T1000 (cell line): Measurements from ENCODE around the gene POR.
"Not testable (repeated sequence)": the region's sequence is repeated elsewhere in the genome, so short reads cannot be mapped to it uniquely, and the experiment has no call there.

Experiments used
- DNase-seq: peaks from one replicate; lab custom pipeline; 2025; ENCODE audit warnings: mixed read lengths; lab: John Stamatoyannopoulos, UW

The POR gene

DNA sequence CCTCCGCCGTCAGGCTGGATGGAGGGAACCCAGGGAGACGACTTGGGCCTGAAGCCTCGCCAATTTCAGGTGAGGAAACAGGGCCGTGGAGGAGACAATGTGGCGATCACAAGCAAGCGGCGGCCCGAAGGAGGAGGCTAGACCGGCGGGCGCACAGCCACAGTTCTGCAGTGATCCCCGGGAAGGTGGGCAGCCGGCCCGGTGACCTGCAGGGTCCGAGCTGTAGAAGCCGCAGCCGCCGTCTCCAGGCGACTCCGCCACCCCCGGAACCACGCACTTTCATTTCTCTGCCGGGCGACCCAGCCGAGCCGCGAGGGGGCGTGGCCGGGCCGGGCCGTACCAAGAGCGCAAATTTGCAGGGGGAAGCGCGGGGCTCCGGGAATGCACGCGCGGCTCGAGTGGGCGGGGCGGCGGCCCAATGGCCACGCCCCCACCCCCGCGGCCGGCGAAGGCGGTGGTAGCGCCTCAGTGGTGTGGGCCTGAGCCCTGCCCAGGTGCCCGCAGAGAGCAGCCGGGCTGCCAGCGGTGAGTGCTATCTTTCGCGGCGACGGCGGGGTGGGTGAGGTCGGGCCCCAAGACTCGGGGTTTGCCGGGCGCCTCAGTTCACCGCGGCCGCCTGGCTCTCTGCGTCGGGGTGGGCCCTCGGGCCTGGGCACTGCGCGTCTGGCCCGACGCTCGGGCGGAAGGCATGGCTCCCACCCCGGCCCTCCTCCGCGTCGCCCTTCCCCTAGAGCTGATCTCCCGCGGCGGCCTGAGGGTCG lies at the start of gene POR:
Gene POR, plus strand, starts transcription at position 501 of the 761 bp plus-strand sequence. CDS start 38,847 bp downstream, outside the sequence.
- peak; percentile 94 for DNase-seq

DNA sequence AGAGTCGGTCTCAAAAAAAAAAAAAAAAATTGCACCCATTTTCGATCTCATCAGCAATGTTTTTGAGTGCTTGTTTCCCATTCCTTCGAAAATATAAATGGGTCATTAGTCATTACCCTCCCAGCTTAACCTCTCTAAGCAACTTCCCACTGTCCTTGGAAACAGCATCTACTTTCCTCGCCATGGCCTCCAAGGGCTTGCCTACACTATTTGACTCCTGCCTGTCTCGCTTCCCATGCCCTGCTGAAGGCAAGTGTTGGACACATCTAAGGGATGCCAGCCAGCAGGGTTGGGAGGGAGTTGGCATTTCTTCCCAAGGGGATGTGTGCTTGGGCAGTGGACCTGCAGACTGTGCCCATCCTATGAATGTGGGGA lies 48.9 kb upstream of the POR start:
- DNase-seq, result no peak

DNA sequence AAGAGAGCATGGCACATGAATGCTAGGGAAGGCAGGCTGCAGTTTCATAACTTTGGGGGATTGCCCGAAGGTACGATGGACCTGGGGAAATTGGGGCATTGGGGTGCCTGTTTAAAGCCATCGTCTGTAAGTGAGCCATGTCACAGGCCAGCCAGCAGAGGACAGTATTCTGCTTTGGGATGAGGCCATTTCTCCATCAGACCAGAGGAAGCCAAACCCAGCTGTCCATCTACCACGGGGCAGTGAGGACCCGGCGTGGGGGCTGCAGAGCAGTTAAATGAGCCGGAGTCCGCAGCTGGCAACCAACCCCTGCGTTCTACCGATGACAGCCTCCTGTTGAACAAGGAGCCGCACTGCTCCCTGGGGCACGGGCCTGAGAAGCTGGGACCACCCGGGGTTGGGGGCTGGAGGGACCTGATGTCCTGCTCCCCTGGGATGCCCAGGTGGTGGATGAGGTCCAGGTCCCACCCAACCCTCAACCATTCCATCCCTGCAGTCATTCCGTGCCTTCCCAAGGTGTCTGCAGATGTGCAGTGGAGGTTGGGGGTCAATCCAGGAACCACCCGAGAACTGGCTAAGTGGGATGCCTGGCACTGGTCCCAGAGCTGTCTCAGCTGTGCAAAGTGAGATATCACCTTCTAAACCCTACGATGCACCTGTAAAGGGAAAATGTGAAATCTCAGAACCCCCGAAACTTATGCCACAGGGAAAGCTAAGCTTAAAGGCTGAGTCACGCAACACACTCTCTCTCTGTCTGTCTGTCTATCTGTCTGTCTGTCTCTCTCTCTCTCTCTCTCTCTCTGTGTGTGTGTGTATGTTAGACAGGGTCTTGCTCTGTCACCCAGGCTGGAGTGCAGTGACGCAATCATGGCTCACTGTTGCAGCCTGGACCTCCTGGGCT lies 48.2 kb upstream of the POR start:
- no peak for DNase-seq

- DNase-seq, result no peak
Measured at GRCh38 chr7:75867390-75867717, 47.6 kb upstream of the POR start.

DNA sequence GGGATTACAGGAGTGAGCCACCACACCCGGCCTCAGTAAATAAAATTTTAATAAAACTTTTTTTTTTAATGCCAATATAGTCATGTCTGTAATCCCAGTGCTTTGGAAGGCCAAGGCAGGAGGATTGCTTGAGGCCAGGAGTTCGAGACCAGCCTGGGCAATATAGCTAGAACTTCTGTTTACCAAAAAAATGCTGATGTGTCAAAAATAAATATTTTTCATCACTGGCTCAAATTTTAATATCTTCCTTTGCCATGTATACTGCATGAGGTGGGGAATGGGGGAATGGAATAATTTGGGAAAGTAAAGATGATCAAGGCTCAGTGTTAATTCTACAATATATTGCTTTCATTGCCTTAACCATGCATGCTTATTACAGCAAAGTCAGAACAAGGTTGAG lies 46.8 kb upstream of the POR start:
- DNase-seq, result no peak

- no peak for DNase-seq
Measured at GRCh38 chr7:75869776-75870379, 45.1 kb upstream of the POR start.

DNA sequence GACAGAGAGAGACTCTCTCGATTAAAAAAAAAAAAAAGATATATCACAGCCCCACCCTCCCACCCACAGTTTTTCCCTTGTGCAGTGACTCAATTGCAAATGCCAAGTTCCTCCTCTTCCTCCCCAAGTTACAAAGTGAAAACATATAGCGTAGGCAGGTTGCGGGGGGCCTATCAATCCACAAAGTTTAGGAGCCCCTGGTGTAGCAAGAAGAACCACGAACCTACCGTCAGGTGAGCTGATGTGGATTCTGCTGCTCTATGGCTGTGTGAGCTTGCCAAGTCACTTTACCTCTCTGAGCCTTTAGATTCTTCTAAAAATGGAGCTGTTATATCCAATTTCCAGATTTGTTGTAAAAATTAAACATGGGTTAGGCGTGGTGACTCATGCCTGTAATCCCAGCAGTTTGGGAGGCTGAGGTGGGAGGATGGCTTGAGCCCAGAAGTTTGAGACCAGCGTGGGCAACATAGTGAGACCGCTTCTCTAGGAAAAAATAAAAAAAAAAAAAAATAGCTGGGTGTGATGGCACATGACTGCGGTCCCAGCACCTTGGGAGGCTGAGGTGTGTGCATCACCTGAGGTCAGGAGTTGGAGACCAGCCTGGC lies 44.3 kb upstream of the POR start:
- DNase-seq, result no peak

- DNase-seq, result no peak
Measured at GRCh38 chr7:75872073-75872782, 42.7 kb upstream of the POR start.

DNA sequence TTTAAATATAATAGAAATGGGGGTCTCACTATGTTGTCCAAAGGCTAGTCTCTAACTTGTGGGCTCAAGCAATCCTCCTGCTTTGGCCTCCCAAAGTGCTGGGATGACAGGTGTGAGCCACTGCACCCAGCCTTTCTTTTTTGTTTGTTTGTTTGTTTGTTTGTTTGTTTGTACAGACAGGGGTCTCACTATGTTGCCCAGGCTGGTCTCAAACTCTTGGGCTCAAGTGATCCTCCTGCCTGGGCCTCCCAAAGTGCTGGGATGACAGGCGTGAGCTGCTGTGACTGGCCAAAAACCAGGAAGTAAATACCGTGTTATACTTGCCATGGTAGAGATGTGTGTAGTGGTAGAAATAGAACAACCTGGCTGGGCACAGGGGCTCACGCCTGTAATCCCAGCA lies 40.8 kb upstream of the POR start:
- not testable (repeated sequence) for DNase-seq

DNA sequence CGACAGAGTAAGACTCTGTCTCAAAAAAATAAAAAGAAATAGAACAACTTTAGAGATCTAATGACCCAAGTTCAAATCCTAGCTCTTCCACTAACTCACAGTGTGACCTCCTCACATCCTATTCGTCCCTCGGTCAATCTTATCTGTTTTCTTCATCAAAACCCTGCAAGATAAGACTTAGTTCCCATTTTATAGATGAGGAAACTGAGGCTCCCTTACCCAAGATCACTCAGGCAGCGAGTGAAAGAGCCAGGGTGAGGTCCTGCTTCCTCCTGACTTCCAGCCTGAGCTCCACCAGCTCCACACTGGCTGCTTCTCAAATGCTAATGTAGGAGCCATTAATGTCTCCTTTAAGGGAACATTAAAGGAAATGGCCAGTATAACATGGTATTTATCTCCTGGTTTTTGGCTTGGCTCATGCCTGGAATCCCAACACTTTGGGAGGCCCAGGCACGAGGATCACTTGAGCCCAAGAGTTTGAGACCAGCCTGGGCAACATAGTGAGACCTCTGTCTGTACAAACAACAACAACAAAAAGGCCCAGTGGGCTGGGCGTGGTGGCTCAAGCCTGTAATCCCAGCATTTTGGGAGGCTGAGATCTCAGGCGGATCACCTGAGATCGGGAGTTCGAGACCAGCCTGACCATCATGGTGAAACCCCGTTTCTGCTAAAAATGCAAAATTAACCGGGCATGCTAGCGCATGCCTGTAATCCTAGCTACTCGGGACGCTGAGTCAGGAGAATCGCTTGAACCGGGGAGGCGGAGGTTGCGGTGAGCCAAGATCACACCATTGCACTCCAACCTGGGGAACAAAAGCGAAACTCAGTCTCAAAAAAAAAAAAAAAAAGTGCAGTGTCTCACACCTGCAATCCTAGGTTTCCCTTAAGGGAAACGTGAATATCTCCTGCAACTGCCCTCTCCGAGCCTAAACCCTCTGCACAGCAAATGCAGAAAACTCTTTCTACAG lies 39.6 kb upstream of the POR start:
- DNase-seq, result no peak

GRCh38 chr7:75876126-75876881 lies 38.7 kb upstream of the POR start:
- no peak for DNase-seq

- DNase-seq, result no peak
Measured at GRCh38 chr7:75878312-75878768, 36.6 kb upstream of the POR start.

- DNase-seq, result peak; percentile 90
Measured at GRCh38 chr7:75878769-75879611, 36.0 kb upstream of the POR start, which contains the start of gene RHBDD2. TSS of gene RHBDD2 (plus strand) at chr7:75879034. CDS start at chr7:75879083, 49 bp downstream.

DNA sequence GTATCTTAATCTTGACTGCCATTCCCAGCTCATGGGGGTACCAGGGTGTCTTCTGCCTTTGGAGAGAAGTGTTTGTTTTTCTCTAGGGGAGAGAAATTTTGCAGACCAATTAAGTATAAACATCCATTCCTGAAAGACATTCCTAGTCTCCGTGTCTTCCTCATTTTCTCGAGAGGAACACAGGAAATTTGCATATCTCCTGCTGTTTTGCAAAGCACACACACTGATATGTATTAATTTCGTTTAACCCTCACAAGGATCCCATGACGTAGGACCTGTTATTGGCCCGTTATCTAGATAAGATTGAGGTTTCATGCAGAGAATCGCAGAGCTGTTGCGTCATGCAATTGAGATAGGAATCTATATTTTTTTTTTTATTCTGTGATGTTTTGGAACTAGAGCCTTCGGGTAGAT lies 35.2 kb upstream of the POR start:
- DNase-seq, result no peak

DNA sequence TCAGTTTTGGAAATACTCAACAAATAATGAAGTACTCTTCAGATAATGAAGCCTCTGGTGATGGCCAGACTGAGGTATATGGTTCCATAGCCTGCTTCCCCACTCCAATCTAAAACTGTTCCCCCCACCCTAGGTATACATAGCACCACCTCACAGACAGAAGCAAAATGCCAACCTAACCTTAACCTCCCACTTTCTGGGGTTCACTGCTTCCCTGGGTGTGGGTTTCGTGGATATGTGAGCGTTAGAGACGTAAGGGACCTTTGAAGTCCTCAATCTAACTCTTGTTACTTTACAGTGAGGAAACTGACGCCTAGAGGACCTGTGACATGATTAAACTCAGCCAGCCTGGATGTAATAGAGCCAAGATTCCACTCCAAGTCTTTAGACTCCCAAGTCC lies 34.7 kb upstream of the POR start:
- DNase-seq, result no peak

DNA sequence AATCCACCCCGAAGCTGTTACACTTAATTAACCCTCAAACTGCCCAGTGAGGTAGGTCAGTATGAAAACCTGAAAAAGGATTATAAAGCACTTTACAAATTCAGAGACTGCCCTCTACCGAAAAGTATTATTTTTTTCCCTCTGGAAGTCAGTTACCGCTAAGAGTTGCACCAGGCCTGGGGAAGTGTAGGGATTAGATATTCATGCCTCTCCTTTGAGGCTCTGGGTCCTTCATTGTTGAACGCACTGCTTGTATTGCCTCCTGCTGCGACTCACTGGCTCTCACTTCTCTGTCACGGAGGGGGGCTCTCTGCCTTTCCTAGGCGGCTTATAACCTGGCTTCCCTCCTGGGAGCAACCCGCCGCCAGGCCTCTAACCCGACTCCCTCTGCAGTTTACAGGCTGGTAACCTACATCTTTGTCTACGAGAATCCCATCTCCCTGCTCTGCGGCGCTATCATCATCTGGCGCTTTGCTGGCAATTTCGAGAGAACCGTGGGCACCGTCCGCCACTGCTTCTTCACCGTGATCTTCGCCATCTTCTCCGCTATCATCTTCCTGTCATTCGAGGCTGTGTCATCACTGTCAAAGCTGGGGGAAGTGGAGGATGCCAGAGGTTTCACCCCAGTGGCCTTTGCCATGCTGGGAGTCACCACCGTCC lies 33.4 kb upstream of the POR start:
- DNase-seq, result no peak

- not testable (repeated sequence) for DNase-seq
Measured at GRCh38 chr7:75883265-75883824, 31.6 kb upstream of the POR start.

DNA sequence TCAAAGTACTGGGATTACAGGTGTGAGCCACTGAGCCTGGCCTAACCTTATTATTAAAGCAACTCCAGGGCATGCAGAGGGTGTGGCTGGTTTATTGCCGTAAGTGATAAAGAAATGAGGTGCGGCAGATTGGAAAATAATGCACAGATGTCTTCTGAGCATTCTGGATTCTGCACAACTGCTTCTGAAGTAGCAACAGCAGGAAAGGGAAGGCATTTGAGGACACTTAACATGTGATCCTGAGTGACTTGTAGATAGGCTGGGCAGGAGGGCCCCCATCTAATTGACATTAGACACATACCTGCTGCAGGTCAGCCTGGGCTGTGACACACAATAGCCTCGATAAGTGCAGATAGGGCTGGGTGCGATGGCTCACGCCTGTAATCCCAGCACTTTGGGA lies 30.5 kb upstream of the POR start:
- no peak for DNase-seq
